ENCODE measurements around the gene PTBP3. TPM values are rescaled to one million over a fixed set of nuclear protein-coding genes. Genes with fewer than 3 reads are reported as not detected.

Gene PTBP3
- polyA plus RNA-seq, 1 of the 3 experiments (the other 2 are of a cell fraction) = 6.1 TPM

GRCh38 chr9:112187404-112187803 is 146.0 kb downstream of the PTBP3 start (continued):
- no peak for TF ChIP-seq FOXJ3 (CRISPR knock-in tag; IDR thresholded peaks at IDR 0.05)

- CTCF ChIA-PET = interaction anchor here (0.7 to 1.1 kb wide), 2 partner anchors 23 to 97 kb away, joined by 3 read pairs; no protein-coding TSS in a partner anchor
- no peak overlapping the region for H3K4me2 ChIP-seq
- H3K27ac ChIP-seq (ENCODE audit: low read depth in 2 of 2, low read length in 1 of 2) = no peak overlapping the region
- no peak overlapping the region for H3K4me3 ChIP-seq (ENCODE audit: low read depth in 2 of 2, low read length in 1 of 2)
- POLR2A ChIA-PET = no interaction called here
- H3K9me2 ChIP-seq = no peaks in the 10 kb centered on the region
- WGBS (ENCODE audit: low lambda C conversion rate) = 86% methylated on average over 4 of the region's 4 CpGs
- H3K4me1 ChIP-seq (ENCODE audit: control insufficient read depth in 1 of 2, insufficient read depth in 2 of 2, low read depth in 1 of 2, low read length in 1 of 2) = no peaks in the 10 kb centered on the region
- no peak for DNase-seq
- H3K27me3 ChIP-seq (ENCODE audit: insufficient read depth) = no peaks in the 10 kb centered on the region
- H3K9me3 ChIP-seq = no peaks in the 10 kb centered on the region
- H4K20me1 ChIP-seq (ENCODE audit: insufficient read depth) = no peaks in the 10 kb centered on the region
- no peaks in the 10 kb centered on the region for H3K36me3 ChIP-seq (replicated peaks in 1 of 2; ENCODE audit: control insufficient read depth in 1 of 2, insufficient read depth in 2 of 2, low read length in 1 of 2)
- TF ChIP-seq, protein P1, sequence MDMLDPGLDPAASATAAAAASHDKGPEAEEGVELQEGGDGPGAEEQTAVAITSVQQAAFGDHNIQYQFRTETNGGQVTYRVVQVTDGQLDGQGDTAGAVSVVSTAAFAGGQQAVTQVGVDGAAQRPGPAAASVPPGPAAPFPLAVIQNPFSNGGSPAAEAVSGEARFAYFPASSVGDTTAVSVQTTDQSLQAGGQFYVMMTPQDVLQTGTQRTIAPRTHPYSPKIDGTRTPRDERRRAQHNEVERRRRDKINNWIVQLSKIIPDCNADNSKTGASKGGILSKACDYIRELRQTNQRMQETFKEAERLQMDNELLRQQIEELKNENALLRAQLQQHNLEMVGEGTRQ (IDR thresholded peaks at IDR 0.05; ENCODE audit: borderline replicate concordance, low read depth, low read length) = no peak
- TF ChIP-seq TEAD4 (IDR thresholded peaks at IDR 0.05; ENCODE audit: borderline replicate concordance, insufficient read depth) (no peak), SIN3A (IDR thresholded peaks at IDR 0.05; ENCODE audit: borderline replicate concordance, low read depth, low read length) (no peak), GATA2 (CRISPR knock-in tag; IDR thresholded peaks at IDR 0.05) (no peak), EP300 (IDR thresholded peaks at IDR 0.05; ENCODE audit: borderline replicate concordance in 1 of 2, low read depth in 1 of 2, low read length in 1 of 2) (no peak), CTCF (IDR thresholded peaks at IDR 0.05) (no peak), RCOR1 (IDR thresholded peaks at IDR 0.05; ENCODE audit: low read length) (no peak), FOXJ3 (CRISPR knock-in tag; IDR thresholded peaks at IDR 0.05) (no peak), TCF12 (IDR thresholded peaks at IDR 0.05) (no peak), MXI1 (IDR thresholded peaks at IDR 0.05; ENCODE audit: low read depth, low read length) (no peak), RFX5 (IDR thresholded peaks at IDR 0.05; ENCODE audit: low read length) (no peak), ELF1 (IDR thresholded peaks at IDR 0.05) (no peak), JUND (IDR thresholded peaks at IDR 0.05) (no peak), POLR2AphosphoS5 (IDR thresholded peaks at IDR 0.05; ENCODE audit: low read depth, low read length) (no peak), NRF1 (IDR thresholded peaks at IDR 0.05; ENCODE audit: low read depth, low read length) (no peak)
- TF ChIP-seq, protein P2, sequence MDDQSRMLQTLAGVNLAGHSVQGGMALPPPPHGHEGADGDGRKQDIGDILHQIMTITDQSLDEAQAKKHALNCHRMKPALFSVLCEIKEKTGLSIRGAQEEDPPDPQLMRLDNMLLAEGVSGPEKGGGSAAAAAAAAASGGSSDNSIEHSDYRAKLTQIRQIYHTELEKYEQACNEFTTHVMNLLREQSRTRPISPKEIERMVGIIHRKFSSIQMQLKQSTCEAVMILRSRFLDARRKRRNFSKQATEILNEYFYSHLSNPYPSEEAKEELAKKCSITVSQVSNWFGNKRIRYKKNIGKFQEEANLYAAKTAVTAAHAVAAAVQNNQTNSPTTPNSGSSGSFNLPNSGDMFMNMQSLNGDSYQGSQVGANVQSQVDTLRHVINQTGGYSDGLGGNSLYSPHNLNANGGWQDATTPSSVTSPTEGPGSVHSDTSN (IDR thresholded peaks at IDR 0.05) = no peak
- no peaks in the 10 kb centered on the region for H3F3A ChIP-seq (replicated peaks; ENCODE audit: insufficient read depth)
- H3K79me2 ChIP-seq (ENCODE audit: insufficient read depth) = no peaks in the 10 kb centered on the region
- H2AFZ ChIP-seq (ENCODE audit: low read depth) = no peak overlapping the region
- no peak overlapping the region for H3K9ac ChIP-seq
These were observed 146.7 kb downstream of the PTBP3 start for GRCh38 chr9:112186695-112187094.
